Gastrocnemius medialis (tissue), 4 donors: ENCODE results near the gene PAX6. TPM values are rescaled to one million over a fixed set of nuclear protein-coding genes. Genes with fewer than 3 reads are reported as not detected.

Experiments
- ATAC-seq, 2 donors: fragments of 150-250 bp; one replicate each; pipeline ENCODE4 v1.9.1; 2016
- DNase-seq, 2 donors: peaks; one replicate each; pipeline ENCODE4 v3.0.0-alpha.2; 2019
- H3K27ac ChIP-seq, 4 donors: fragments of 200-600 bp; sonication (generic); 1 replicate in 1 of 4; 2 replicates in 3 of 4; pipeline ENCODE4 v1.5.1; 2016 to 2018; ENCODE audit warnings: mild to moderate bottlenecking in 2 of 4, moderate library complexity in 1 of 4
- H3K27me3 ChIP-seq, 3 donors: fragments of 200-600 bp; sonication (generic) in 2 of 3; 1 replicate in 1 of 3; 2 replicates in 2 of 3; pipeline versions ENCODE4 v1.5.1 to v1.6.0; 2016 to 2019; ENCODE audit warnings: mild to moderate bottlenecking in 1 of 3, moderate library complexity in 1 of 3
- H3K36me3 ChIP-seq, 2 donors: fragments of 200-600 bp; sonication (generic) in 1 of 2; one replicate each; pipeline ENCODE4 v1.5.1; 2017 to 2018
- H3K4me1 ChIP-seq, 2 donors: fragments of 200-600 bp; sonication (generic) in 1 of 2; one replicate each; pipeline ENCODE4 v1.5.1; 2016 to 2017; ENCODE audit warnings: mild to moderate bottlenecking in 2 of 2
- H3K4me3 ChIP-seq, 4 donors: fragments of 200-600 bp; sonication (generic) in 3 of 4; 1 replicate in 1 of 4; 2 replicates in 3 of 4; pipeline ENCODE4 v1.5.1; 2016 to 2019; ENCODE audit warnings: mild to moderate bottlenecking in 2 of 4
- H3K9me3 ChIP-seq, 3 donors: fragments of 200-600 bp; sonication (generic) in 2 of 3; 1 replicate in 1 of 3; 2 replicates in 2 of 3; pipeline ENCODE4 v1.5.1; 2016 to 2019
- CTCF ChIP-seq, 5 experiments: fragments of 450-650 bp in 3 of 5; fragments of 200-600 bp in 2 of 5; sonication (generic) in 2 of 5; IDR thresholded peaks in 4 of 5; conservative IDR thresholded peaks in 1 of 5; 1 replicate in 4 of 5; 2 replicates in 1 of 5; pipeline ENCODE4 v1.5.1; 2016 to 2019; ENCODE audit warnings: antibody characterized with exemption in 5 of 5, mild to moderate bottlenecking in 3 of 5, moderate library complexity in 3 of 5
- POLR2A ChIP-seq, 2 donors: fragments of 450-650 bp; IDR thresholded peaks; one replicate each; pipeline ENCODE4 v1.6.1; 2017; ENCODE audit warnings: antibody characterized with exemption in 2 of 2, mild to moderate bottlenecking in 2 of 2, moderate library complexity in 2 of 2
- in situ Hi-C, 4 donors: fragments of 200-750 bp; cut with MboI; loops; one replicate each; pipeline versions ENCODE4 v1.15.0 to v1.8.0; 2017; ENCODE audit warnings: low sequenced_read_pairs in 4 of 4
- intact Hi-C: fragments of 100-400 bp; cut with DNase I; formaldehyde crosslinking; loops from one replicate; pipeline ENCODE4 v1.15.1; 2023; ENCODE audit warnings: low total_unique reads
- total RNA-seq, 4 donors: library from RNA; depleted of rRNA; stranded (reverse); fragments of >200 nt; gene quantifications; one replicate each; pipeline versions ENCODE4 v1.1.0 to v1.2.3, GENCODE V29; 2016

Gene PAX6
- total RNA-seq, 4 donors from 2014 or later, result not detected

GRCh38 chr11:31795706-31796498, 15.2 kb downstream of the PAX6 start:
- H3K27me3 ChIP-seq, result peaks cover 44 to 50% (median 44%) of the 10 kb centered on the region in 3 donors
- intact Hi-C loops (loop anchor here (5.0 kb wide), 2 partner anchors 154 to 806 kb away; no protein-coding TSS in a partner anchor), in situ Hi-C loops (no loop called here)
- H3K36me3 ChIP-seq, result no peaks in the 10 kb centered on the region
- no peaks in the 10 kb centered on the region for H3K9me3 ChIP-seq
- DNase-seq (no peak), ATAC-seq (no peak)
- H3K4me1 ChIP-seq, result peaks cover 9 to 25% of the 10 kb centered on the region in 2 donors
- TF ChIP-seq CTCF (IDR thresholded peaks at IDR 0.05 in 4 of 5, conservative IDR thresholded peaks at IDR 0.05 in 1 of 5) (no peak), POLR2A (IDR thresholded peaks at IDR 0.05) (no peak)
- no peak overlapping the region for H3K27ac ChIP-seq
- H3K4me3 ChIP-seq, result no peak overlapping the region

- DNase-seq (no peak), ATAC-seq (no peak)
- Histone ChIP-seq H3K4me1 (peaks cover 9 to 18% of the 10 kb centered on the region in 2 donors), H3K27ac (no peak overlapping the region), H3K9me3 (no peaks in the 10 kb centered on the region), H3K4me3 (no peak overlapping the region), H3K36me3 (no peaks in the 10 kb centered on the region), H3K27me3 (peaks cover 30 to 37% (median 31%) of the 10 kb centered on the region in 3 donors)
- intact Hi-C loops (no loop called here), in situ Hi-C loops (no loop called here)
- TF ChIP-seq POLR2A (IDR thresholded peaks at IDR 0.05), result no peak
- TF ChIP-seq CTCF (IDR thresholded peaks at IDR 0.05 in 4 of 5, conservative IDR thresholded peaks at IDR 0.05 in 1 of 5), result no peak
Measured at GRCh38 chr11:31794548-31794947, 16.6 kb downstream of the PAX6 start.

- in situ Hi-C loops, result no loop called here
- ATAC-seq (no peak), DNase-seq (no peak)
- Histone ChIP-seq H3K4me3 (no peak overlapping the region), H3K4me1 (peaks cover under 1 to 7% of the 10 kb centered on the region in 2 donors), H3K27ac (no peak overlapping the region), H3K9me3 (no peaks in the 10 kb centered on the region), H3K36me3 (no peaks in the 10 kb centered on the region), H3K27me3 (peaks cover 18 to 24% (median 18%) of the 10 kb centered on the region in 3 donors)
- TF ChIP-seq CTCF (IDR thresholded peaks at IDR 0.05 in 4 of 5, conservative IDR thresholded peaks at IDR 0.05 in 1 of 5) (no peak), POLR2A (IDR thresholded peaks at IDR 0.05) (no peak)
- intact Hi-C loops, result no loop called here
Measured at GRCh38 chr11:31793264-31793663, 17.9 kb downstream of the PAX6 start.

- Histone ChIP-seq H3K4me3 (no peak overlapping the region), H3K36me3 (no peaks in the 10 kb centered on the region), H3K27me3 (peaks cover 10 to 16% (median 10%) of the 10 kb centered on the region in 3 donors), H3K27ac (no peak overlapping the region), H3K4me1 (no peaks in the 10 kb centered on the region), H3K9me3 (no peaks in the 10 kb centered on the region)
- in situ Hi-C loops (no loop called here), intact Hi-C loops (no loop called here)
- TF ChIP-seq CTCF (IDR thresholded peaks at IDR 0.05 in 4 of 5, conservative IDR thresholded peaks at IDR 0.05 in 1 of 5), result no peak
- no peak for TF ChIP-seq POLR2A (IDR thresholded peaks at IDR 0.05)
- DNase-seq (no peak), ATAC-seq (no peak)
Measured at GRCh38 chr11:31792456-31792855, 18.7 kb downstream of the PAX6 start.
